Pancreas (tissue), 10 donors: ENCODE results near the gene MACROD1. TPM values are rescaled to one million over a fixed set of nuclear protein-coding genes. Genes with fewer than 3 reads are reported as not detected.

Experiments
- ATAC-seq, 4 donors: fragments of 200-7000 bp; cut with Tn5 transposase; one replicate each; pipeline versions ENCODE4 v1.8.0 to v1.9.1; 2020; ENCODE audit warnings: mild to moderate bottlenecking in 4 of 4, moderate library complexity in 4 of 4
- DNase-seq, 6 donors: peaks; one replicate each; pipeline ENCODE4 v3.0.0-alpha.2; 2020
- FAIRE-seq: peaks from 2 replicates; lab custom pipeline; 2012; peaks lifted over from hg19 to GRCh38; lab: Jason Lieb, UNC
- H3K27ac ChIP-seq, 4 donors: fragments of 200-600 bp; sonication (generic); 1 replicate in 3 of 4; 2 replicates in 1 of 4; pipeline versions ENCODE4 v1.5.0 to v1.8.0; 2020
- H3K27me3 ChIP-seq, 4 donors: fragments of 200-600 bp; one replicate each; pipeline ENCODE4 v1.8.0; 2021
- H3K36me3 ChIP-seq, 3 donors: fragments of 200-600 bp; sonication (generic) in 1 of 3; one replicate each; pipeline versions ENCODE4 v1.5.0 to v1.8.0; 2020 to 2021
- H3K4me1 ChIP-seq, 3 donors: fragments of 200-600 bp; one replicate each; pipeline ENCODE4 v1.8.0; 2021
- H3K4me3 ChIP-seq, 4 donors: fragments of 200-600 bp; sonication (generic) in 2 of 4; one replicate each; pipeline versions ENCODE4 v1.5.0 to v1.8.0; 2020 to 2021
- H3K9me3 ChIP-seq, 4 donors: fragments of 200-600 bp; one replicate each; pipeline ENCODE4 v1.8.0; 2021
- CTCF ChIP-seq, 4 donors: fragments of 200-600 bp; sonication (generic) in 3 of 4; IDR thresholded peaks; one replicate each; pipeline versions ENCODE4 v1.5.0 to v1.8.0; 2021; ENCODE audit warnings: antibody characterized with exemption in 4 of 4
- WGBS, 2 donors: extraction: QIAGEN DNeasy Blood & Tissue Kit; methylation state at CpG; one replicate each; pipeline ENCODE4 v1.1.7; 2013; 5-methylcytosine and 5-hydroxymethylcytosine counted together
- intact Hi-C, 3 donors: fragments of 100-400 bp; cut with DNase I; formaldehyde crosslinking; loops; one replicate each; pipeline versions ENCODE4 v1.11.1 to v1.14.2; 2022
- polyA plus RNA-seq, 2 donors: library from polyadenylated mRNA; stranded (reverse); fragments of 200-250 nt; gene quantifications; one replicate each; pipeline ENCODE4 v1.2.3, GENCODE V29; 2013
- total RNA-seq, 6 donors: library from RNA; stranded (reverse); fragmentation: NEBNext Ultra II Directional in 4 of 6; extraction: Animal tissue kit (Norgen Biotek cat#: 25700) in 4 of 6; gene quantifications; one replicate each; pipeline versions ENCODE4 v1.2.1 to v1.2.4, GENCODE V29; 2021 to 2023
- donor health status: healthy with polysubstance abuse.
- donor health status: DM: no; HTN: no; CAD: no; lungs with moderate emphysema.
- donor health status: DM: no; HTN: no; CAD: no.
- donor health status: control.
- donor health status: control.
- donor health status: Bipolar disorder and iron deficiency.
- donor health status: DM: yes; HTN: yes; CAD: no.
- donor health status: DM: no; HTN: no; CAD: no.
- donor health status: DM: no; HTN: no; CAD: no.
- donor health status: DM: yes; HTN: yes; CAD: no.

MACROD1 gene
- total and polyA plus RNA-seq, 8 donors: 26.0 to 126 (median 34.8) TPM

- Histone ChIP-seq H3K4me1 (no peaks in the 10 kb centered on the region), H3K4me3 (no peak overlapping the region), H3K27me3 (no peaks in the 10 kb centered on the region), H3K9me3 (no peaks in the 10 kb centered on the region), H3K36me3 (no peaks in the 10 kb centered on the region), H3K27ac (no peak overlapping the region)
- 98% methylated on average over 4 of the region's 4 CpGs for WGBS, 2 donors
- intact Hi-C loops: no loop called here
- no peak for ATAC-seq
- no peak for TF ChIP-seq CTCF (IDR thresholded peaks at IDR 0.05)
- FAIRE-seq: no peak
- no peak for DNase-seq
These were observed 127.4 kb downstream of the MACROD1 start for GRCh38 chr11:64038500-64038899.

GRCh38 chr11:64037027-64037634 is 128.8 kb downstream of the MACROD1 start:
- WGBS, 2 donors: 44% methylated on average over 17 to 23 of the region's 23 CpGs
- Histone ChIP-seq H3K4me3 (peak overlapping the region in 1 of 4 donors; percentile 47), H3K36me3 (no peaks in the 10 kb centered on the region), H3K27ac (no peak overlapping the region), H3K27me3 (no peaks in the 10 kb centered on the region), H3K4me1 (no peaks in the 10 kb centered on the region), H3K9me3 (no peaks in the 10 kb centered on the region)
- no peak for TF ChIP-seq CTCF (IDR thresholded peaks at IDR 0.05)
- intact Hi-C loops: no loop called here
- ATAC-seq (peak; percentile 4 to 11 (median 6)), FAIRE-seq (no peak), DNase-seq (peak in 1 of 6 donors; percentile 60)

- H3K27me3 ChIP-seq: no peaks in the 10 kb centered on the region
- DNase-seq: peak in 3 of 6 donors; percentile 29 to 81 (median 69)
- FAIRE-seq: no peak
- intact Hi-C loops: no loop called here
- H3K36me3 ChIP-seq: no peaks in the 10 kb centered on the region
- H3K9me3 ChIP-seq: no peaks in the 10 kb centered on the region
- peak overlapping the region in 3 of 4 donors; percentile 11 to 47 (median 41) for H3K4me3 ChIP-seq
- 2% methylated on average over 77 to 85 of the region's 85 CpGs for WGBS, 2 donors
- no peak overlapping the region for H3K27ac ChIP-seq
- ATAC-seq: peak; percentile 41 to 68 (median 60)
- no peaks in the 10 kb centered on the region for H3K4me1 ChIP-seq
- TF ChIP-seq CTCF (IDR thresholded peaks at IDR 0.05): no peak
These were observed 129.6 kb downstream of the MACROD1 start for GRCh38 chr11:64036087-64037026.

- ATAC-seq (peak in 1 of 4 donors; percentile 11), DNase-seq (peak in 1 of 6 donors; percentile 47), FAIRE-seq (no peak)
- TF ChIP-seq CTCF (IDR thresholded peaks at IDR 0.05): no peak
- Histone ChIP-seq H3K9me3 (no peaks in the 10 kb centered on the region), H3K4me3 (peak within 1 kb of the TSS in 3 of 4 donors; percentile 11 to 47 (median 41)), H3K27me3 (no peaks in the 10 kb centered on the region), H3K4me1 (no peaks in the 10 kb centered on the region), H3K36me3 (no peaks in the 10 kb centered on the region), H3K27ac (no peak within 1 kb of the TSS)
- 0 to 1% methylated on average over 3 to 53 of the region's 64 CpGs for WGBS, 2 donors
- intact Hi-C loops: no loop called here
These were observed 130.3 kb downstream of the MACROD1 start, which contains the start of gene FLRT1 for GRCh38 chr11:64035576-64035975. FLRT1 (plus strand) TSS chr11:64035931; CDS start chr11:64116268, 80,337 bp downstream.
